Thymus (tissue), 11 donors: ENCODE measurements around the gene PCNX3. TPM values are rescaled to one million over a fixed set of nuclear protein-coding genes. Genes with fewer than 3 reads are reported as not detected.
A peak's percentile ranks its signal among the peaks of the same experiment; 100 is the strongest.

Source experiments
- DNase-seq, 9 donors: peaks; one replicate each; pipeline ENCODE4 v3.0.0-alpha.2; 2013; ENCODE audit warnings: low spot score in 9 of 9, low read depth in 6 of 9, missing footprints in 1 of 9
- H3K27ac ChIP-seq, 2 donors: one replicate each; pipeline ENCODE4 v1.5.1; 2013; ENCODE audit warnings: control low read depth in 1 of 2, low read depth in 1 of 2, low read length in 1 of 2, mild to moderate bottlenecking in 1 of 2, moderate library complexity in 1 of 2
- H3K27me3 ChIP-seq, 2 donors: one replicate each; pipeline ENCODE4 v1.5.1; 2013; ENCODE audit warnings: low read length in 1 of 2; ENCODE audit not compliant: control insufficient read depth in 2 of 2, insufficient read depth in 1 of 2
- H3K36me3 ChIP-seq, 2 donors: one replicate each; pipeline ENCODE4 v1.5.1; 2013; ENCODE audit warnings: low read length in 1 of 2, mild to moderate bottlenecking in 1 of 2, moderate library complexity in 1 of 2; ENCODE audit not compliant: control insufficient read depth in 2 of 2, insufficient read depth in 2 of 2
- H3K4me1 ChIP-seq, 2 donors: one replicate each; pipeline ENCODE4 v1.5.1; 2013; ENCODE audit warnings: low read length in 2 of 2; ENCODE audit not compliant: control insufficient read depth in 2 of 2, insufficient read depth in 2 of 2
- H3K4me3 ChIP-seq, 2 donors: one replicate each; pipeline ENCODE4 v1.5.1; 2013; ENCODE audit warnings: low read length in 2 of 2, control low read depth in 1 of 2, mild to moderate bottlenecking in 1 of 2
- H3K9me3 ChIP-seq, 2 donors: one replicate each; pipeline ENCODE4 v1.5.1; 2013; ENCODE audit warnings: low read length in 1 of 2, mild to moderate bottlenecking in 1 of 2; ENCODE audit not compliant: control insufficient read depth in 2 of 2, insufficient read depth in 1 of 2
- WGBS: extraction: QIAGEN DNeasy Blood & Tissue Kit; methylation state at CpG from one replicate; pipeline ENCODE4 v1.1.7; 2013; 5-methylcytosine and 5-hydroxymethylcytosine counted together
- polyA plus RNA-seq: library from polyadenylated mRNA; stranded (reverse); fragments of 200-250 nt; gene quantifications from one replicate; pipeline ENCODE4 v1.2.3, GENCODE V29; 2013
- total RNA-seq: library from RNA; stranded (reverse); fragments of 120-200 nt; gene quantifications from one replicate; pipeline ENCODE4 v1.2.4, GENCODE V29; 2013
- donor health status: healthy.

Gene PCNX3
- total and polyA plus RNA-seq, 2 donors: 7.4 to 23.4 TPM

GRCh38 chr11:65622011-65622410, 6.4 kb downstream of the PCNX3 start:
- Histone ChIP-seq H3K4me3 (no peak overlapping the region), H3K9me3 (no peaks in the 10 kb centered on the region), H3K27ac (no peak overlapping the region), H3K36me3 (peaks cover 98% of the 10 kb centered on the region in 2 donors), H3K27me3 (no peaks in the 10 kb centered on the region), H3K4me1 (peaks cover 2 to 3% of the 10 kb centered on the region in 2 donors)
- 97% methylated on average over 16 of the region's 16 CpGs for WGBS
- DNase-seq: no peak

GRCh38 chr11:65623177-65623576, 7.6 kb downstream of the PCNX3 start:
- 94% methylated on average over 14 of the region's 14 CpGs for WGBS
- no peaks in the 10 kb centered on the region for H3K27me3 ChIP-seq
- H3K27ac ChIP-seq: no peak overlapping the region
- no peaks in the 10 kb centered on the region for H3K4me1 ChIP-seq
- H3K4me3 ChIP-seq: no peak overlapping the region
- DNase-seq: no peak
- H3K9me3 ChIP-seq: no peaks in the 10 kb centered on the region
- peaks cover 98% of the 10 kb centered on the region in 2 donors for H3K36me3 ChIP-seq

GRCh38 chr11:65623852-65624616, 8.5 kb downstream of the PCNX3 start:
- Histone ChIP-seq H3K4me3 (no peak overlapping the region), H3K4me1 (no peaks in the 10 kb centered on the region), H3K27ac (no peak overlapping the region), H3K36me3 (peaks cover 98% of the 10 kb centered on the region in 2 donors), H3K9me3 (no peaks in the 10 kb centered on the region), H3K27me3 (no peaks in the 10 kb centered on the region)
- no peak for DNase-seq
- WGBS: 99% methylated on average over 25 of the region's 25 CpGs

DNA sequence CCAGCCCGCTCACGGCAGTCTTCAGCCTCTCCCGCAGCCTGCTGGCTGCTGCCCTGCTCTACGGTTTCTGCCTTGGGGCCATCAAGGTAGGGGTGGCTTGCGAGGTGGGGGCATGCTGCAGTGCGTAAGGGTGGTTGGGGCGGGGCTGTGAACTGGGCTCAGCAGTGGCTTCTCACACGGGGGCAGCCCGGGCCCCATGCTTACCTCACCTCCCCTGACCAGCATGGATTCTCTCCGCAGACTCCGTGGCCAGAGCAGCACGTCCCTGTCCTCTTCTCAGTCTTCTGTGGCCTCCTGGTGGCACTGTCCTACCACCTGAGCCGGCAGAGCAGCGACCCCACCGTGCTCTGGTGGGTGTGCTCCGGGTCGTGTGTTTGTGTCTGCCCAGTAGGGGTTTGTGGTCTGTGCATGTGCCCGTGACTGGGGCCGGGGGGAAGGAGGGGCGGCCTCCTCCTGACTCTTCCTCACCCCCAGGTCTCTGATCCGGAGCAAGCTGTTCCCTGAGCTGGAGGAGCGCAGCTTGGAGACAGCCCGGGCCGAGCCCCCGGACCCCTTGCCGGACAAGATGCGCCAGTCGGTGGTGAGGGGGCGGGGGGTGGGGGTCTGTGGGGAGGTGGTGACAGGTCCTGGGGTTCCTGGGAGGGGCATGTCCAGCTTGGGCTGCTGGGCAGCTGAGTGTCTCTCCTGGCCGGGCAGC, 9.5 kb downstream of the PCNX3 start:
- Histone ChIP-seq H3K27me3 (no peaks in the 10 kb centered on the region), H3K9me3 (no peaks in the 10 kb centered on the region), H3K4me1 (no peaks in the 10 kb centered on the region), H3K4me3 (no peak overlapping the region), H3K27ac (no peak overlapping the region), H3K36me3 (peaks cover 98% of the 10 kb centered on the region in 2 donors)
- WGBS: 93% methylated on average over 30 of the region's 30 CpGs
- no peak for DNase-seq

GRCh38 chr11:65625628-65626342, 10.2 kb downstream of the PCNX3 start:
- peaks cover 98% of the 10 kb centered on the region in 2 donors for H3K36me3 ChIP-seq
- H3K4me3 ChIP-seq: no peak overlapping the region
- H3K9me3 ChIP-seq: no peaks in the 10 kb centered on the region
- WGBS: 82% methylated on average over 30 of the region's 30 CpGs
- no peak overlapping the region for H3K27ac ChIP-seq
- H3K4me1 ChIP-seq: no peaks in the 10 kb centered on the region
- peak in 3 of 9 donors; percentile 33 to 58 (median 53) for DNase-seq
- no peaks in the 10 kb centered on the region for H3K27me3 ChIP-seq

DNA sequence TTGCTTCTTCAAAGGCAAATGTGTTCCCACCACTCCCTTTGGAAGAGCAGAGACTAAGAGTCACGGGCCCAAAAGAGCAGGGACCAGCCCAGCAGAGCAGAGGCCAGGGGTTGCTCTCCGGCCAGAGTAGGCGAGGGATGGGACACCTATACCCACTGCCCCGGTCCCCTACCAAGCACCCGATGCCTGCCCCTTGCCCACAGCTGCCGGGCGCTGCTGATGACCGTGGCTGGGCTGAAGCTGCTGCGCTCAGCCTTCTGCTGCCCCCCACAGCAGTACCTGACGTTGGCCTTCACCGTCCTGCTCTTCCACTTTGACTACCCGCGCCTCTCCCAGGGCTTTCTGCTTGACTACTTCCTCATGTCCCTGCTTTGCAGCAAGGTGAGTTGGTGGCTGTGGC, 11.6 kb downstream of the PCNX3 start:
- Histone ChIP-seq H3K27me3 (no peaks in the 10 kb centered on the region), H3K4me1 (no peaks in the 10 kb centered on the region), H3K4me3 (no peak overlapping the region), H3K36me3 (peaks cover 94 to 98% of the 10 kb centered on the region in 2 donors), H3K9me3 (no peaks in the 10 kb centered on the region), H3K27ac (no peak overlapping the region)
- WGBS: 99% methylated on average over 13 of the region's 13 CpGs
- DNase-seq: no peak

- no peak for DNase-seq
- no peaks in the 10 kb centered on the region for H3K9me3 ChIP-seq
- H3K4me1 ChIP-seq: peaks cover 0 to 4% of the 10 kb centered on the region in 2 donors
- H3K27ac ChIP-seq: no peak overlapping the region
- no peak overlapping the region for H3K4me3 ChIP-seq
- peaks cover 91 to 95% of the 10 kb centered on the region in 2 donors for H3K36me3 ChIP-seq
- 99% methylated on average over 14 of the region's 14 CpGs for WGBS
- no peaks in the 10 kb centered on the region for H3K27me3 ChIP-seq
Observed at GRCh38 chr11:65629579-65629978, 14.0 kb downstream of the PCNX3 start.

- Histone ChIP-seq H3K9me3 (no peaks in the 10 kb centered on the region), H3K27ac (no peak overlapping the region), H3K36me3 (peaks cover 91 to 95% of the 10 kb centered on the region in 2 donors), H3K4me1 (peaks cover 0 to 4% of the 10 kb centered on the region in 2 donors), H3K4me3 (no peak overlapping the region), H3K27me3 (no peaks in the 10 kb centered on the region)
- 98% methylated on average over 11 of the region's 11 CpGs for WGBS
- no peak for DNase-seq
Observed at GRCh38 chr11:65630215-65630614, 14.6 kb downstream of the PCNX3 start.
